ENCODE data around the gene ZNF582. TPM values are rescaled to one million over a fixed set of nuclear protein-coding genes. Genes with fewer than 3 reads are reported as not detected.

Gene ZNF582
- total RNA-seq, 1 experiment from 2014 or later = 1.8 TPM

- no peak for TF ChIP-seq CTCF (conservative IDR thresholded peaks at IDR 0.05)
- TF ChIP-seq EZH2 (IDR thresholded peaks at IDR 0.05; ENCODE audit: low read depth) = no peak
Observed at GRCh38 chr19:56398809-56399208, 5.5 kb upstream of the ZNF582 start.

GRCh38 chr19:56383826-56384605 is 9.3 kb downstream of the ZNF582 start:
- Histone ChIP-seq H3K9me3 (ENCODE audit: insufficient read depth, low read depth) (peaks cover 39% of the 10 kb centered on the region), H3K4me3 (no peak overlapping the region), H4K20me1 (ENCODE audit: insufficient read depth) (no peaks in the 10 kb centered on the region), H3K27ac (no peak overlapping the region), H3K36me3 (ENCODE audit: low read depth) (no peaks in the 10 kb centered on the region), H3K9me2 (ENCODE audit: insufficient read depth) (no peaks in the 10 kb centered on the region), H3F3A (ENCODE audit: insufficient read depth, low read depth) (no peaks in the 10 kb centered on the region), H3K79me2 (ENCODE audit: low read depth) (no peaks in the 10 kb centered on the region), H2AFZ (no peak overlapping the region), H3K4me2 (no peak overlapping the region), H3K27me3 (ENCODE audit: insufficient read depth, low read depth) (no peaks in the 10 kb centered on the region), H3K4me1 (replicated peaks; ENCODE audit: insufficient read depth) (no peaks in the 10 kb centered on the region)
- intact Hi-C loops (cut with micrococcal nuclease; ENCODE audit: unreplicated experiment) = no loop called here
- CTCF ChIA-PET = no interaction called here
- DNase-seq = peak in 1 of 2 experiments; percentile 49
- no TSS peak for BruUV-seq (replicated peaks)
- POLR2A ChIA-PET (ENCODE audit: unreplicated experiment) = no interaction called here
- no peak for TF ChIP-seq CTCF (conservative IDR thresholded peaks at IDR 0.05)
- TF ChIP-seq EZH2 (IDR thresholded peaks at IDR 0.05; ENCODE audit: low read depth) = no peak

More at GRCh38 chr19:56398809-56399208, 5.5 kb upstream of the ZNF582 start:
- Histone ChIP-seq H3K36me3 (ENCODE audit: low read depth) (no peaks in the 10 kb centered on the region), H3K9me2 (ENCODE audit: insufficient read depth) (no peaks in the 10 kb centered on the region), H3F3A (ENCODE audit: insufficient read depth, low read depth) (no peaks in the 10 kb centered on the region; the same call in 1 of the 2 replicates), H3K27ac (no peak overlapping the region), H4K20me1 (ENCODE audit: insufficient read depth) (no peaks in the 10 kb centered on the region), H3K4me1 (replicated peaks; ENCODE audit: insufficient read depth) (peaks cover 8% of the 10 kb centered on the region), H3K27me3 (ENCODE audit: insufficient read depth, low read depth) (no peaks in the 10 kb centered on the region), H3K4me3 (no peak overlapping the region), H3K79me2 (ENCODE audit: low read depth) (no peaks in the 10 kb centered on the region), H3K9me3 (ENCODE audit: insufficient read depth, low read depth) (peaks cover 39% of the 10 kb centered on the region), H2AFZ (no peak overlapping the region), H3K4me2 (no peak overlapping the region)
- BruUV-seq (replicated peaks) = no TSS peak
- POLR2A ChIA-PET (ENCODE audit: unreplicated experiment) = no interaction called here
- CTCF ChIA-PET = no interaction called here
- no peak for DNase-seq
- intact Hi-C loops (cut with micrococcal nuclease; ENCODE audit: unreplicated experiment) = no loop called here

GRCh38 chr19:56377105-56377924 is 16.0 kb downstream of the ZNF582 start:
- peaks cover 30% of the 10 kb centered on the region for H3K9me3 ChIP-seq (ENCODE audit: insufficient read depth, low read depth)

More at GRCh38 chr19:56377105-56377924, 16.0 kb downstream of the ZNF582 start:
- Histone ChIP-seq H3K36me3 (ENCODE audit: low read depth) (no peaks in the 10 kb centered on the region), H3K4me1 (replicated peaks; ENCODE audit: insufficient read depth) (no peaks in the 10 kb centered on the region), H3K9me2 (ENCODE audit: insufficient read depth) (no peaks in the 10 kb centered on the region), H3F3A (ENCODE audit: insufficient read depth, low read depth) (no peaks in the 10 kb centered on the region), H3K79me2 (ENCODE audit: low read depth) (no peaks in the 10 kb centered on the region), H3K27ac (no peak overlapping the region), H4K20me1 (ENCODE audit: insufficient read depth) (no peaks in the 10 kb centered on the region), H3K27me3 (ENCODE audit: insufficient read depth, low read depth) (no peaks in the 10 kb centered on the region), H3K4me2 (no peak overlapping the region), H3K4me3 (no peak overlapping the region), H2AFZ (no peak overlapping the region)
- intact Hi-C loops (cut with micrococcal nuclease; ENCODE audit: unreplicated experiment) = no loop called here
- TF ChIP-seq CTCF (conservative IDR thresholded peaks at IDR 0.05) (no peak), EZH2 (IDR thresholded peaks at IDR 0.05; ENCODE audit: low read depth) (no peak)
- CTCF ChIA-PET = interaction anchor here (0.7 kb wide), 1 partner anchor 1450 kb away, joined by 3 read pairs; no protein-coding TSS in a partner anchor
- POLR2A ChIA-PET (ENCODE audit: unreplicated experiment) = no interaction called here
- peak in 1 of 2 experiments; percentile 55 for DNase-seq
- no TSS peak for BruUV-seq (replicated peaks)
